Mucosa of descending colon (tissue), 3 donors: Measurements from ENCODE around the gene PDHX. TPM values are rescaled to one million over a fixed set of nuclear protein-coding genes. Genes with fewer than 3 reads are reported as not detected.

ENCODE experiments used
- ATAC-seq: fragments of 200-7000 bp; cut with Tn5 transposase; one replicate; pipeline ENCODE4 v1.9.1; 2020; ENCODE audit warnings: mild to moderate bottlenecking, moderate library complexity
- DNase-seq, 3 donors: peaks; one replicate each; pipeline ENCODE4 v3.0.0-alpha.2; 2020
- H3K36me3 ChIP-seq: fragments of 200-600 bp; one replicate; pipeline ENCODE4 v1.8.0; 2021; ENCODE audit warnings: low read depth, mild to moderate bottlenecking
- H3K4me1 ChIP-seq: fragments of 200-600 bp; one replicate; pipeline ENCODE4 v1.8.0; 2021; ENCODE audit warnings: low read depth, mild to moderate bottlenecking
- H3K4me3 ChIP-seq: fragments of 200-600 bp; one replicate; pipeline ENCODE4 v1.8.0; 2021; ENCODE audit warnings: mild to moderate bottlenecking
- H3K9me3 ChIP-seq: fragments of 200-600 bp; one replicate; pipeline ENCODE4 v1.8.0; 2021; ENCODE audit warnings: mild to moderate bottlenecking
- intact Hi-C, 2 donors: fragments of 100-400 bp; cut with DNase I in 1 of 2; cut with micrococcal nuclease in 1 of 2; formaldehyde crosslinking; loops; one replicate each; pipeline versions ENCODE4 v1.11.0 to v1.11.1; 2022; cut with DNase I, micrococcal nuclease
- total RNA-seq, 3 donors: library from RNA; stranded (reverse); fragmentation: NEBNext Ultra II Directional in 2 of 3; extraction: Animal tissue kit (Norgen Biotek cat#: 25700) in 2 of 3; gene quantifications; one replicate each; pipeline versions ENCODE4 v1.2.1 to v1.2.4, GENCODE V29; 2021 to 2023
- TF ChIP-seq, protein P1 (sequence below): fragments of 200-600 bp; IDR thresholded peaks from one replicate; pipeline ENCODE4 v1.8.0; 2022; ENCODE audit warnings: antibody characterized with exemption, mild to moderate bottlenecking
- donor health status: DM: no; HTN: no; CAD: no; lungs with moderate emphysema.
- donor health status: DM: no; HTN: no; CAD: no.
- donor health status: DM: no; HTN: yes; CAD: no.

Gene PDHX
- total RNA-seq, 3 donors from 2014 or later = 39.4 to 44.3 (median 42.1) TPM

DNA sequence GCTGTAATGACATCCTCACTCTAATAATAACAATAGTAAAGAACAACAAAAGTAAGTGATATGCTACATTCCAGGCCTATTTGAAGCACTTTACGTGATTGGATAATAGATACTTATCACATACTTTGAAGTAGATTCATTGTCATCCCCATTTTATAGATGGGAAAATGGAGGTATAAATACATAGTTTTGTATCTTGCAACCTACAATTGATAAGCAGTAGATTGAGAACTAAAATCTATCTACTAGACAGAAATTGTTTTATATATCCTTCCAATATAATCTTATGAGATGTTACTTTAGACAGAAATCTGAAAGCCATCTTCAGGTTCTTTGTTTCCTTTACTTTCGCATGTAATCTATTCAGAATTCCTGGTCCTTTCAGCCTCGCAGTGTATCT lies 118.0 kb downstream of the PDHX start:
- TF ChIP-seq, protein P1, sequence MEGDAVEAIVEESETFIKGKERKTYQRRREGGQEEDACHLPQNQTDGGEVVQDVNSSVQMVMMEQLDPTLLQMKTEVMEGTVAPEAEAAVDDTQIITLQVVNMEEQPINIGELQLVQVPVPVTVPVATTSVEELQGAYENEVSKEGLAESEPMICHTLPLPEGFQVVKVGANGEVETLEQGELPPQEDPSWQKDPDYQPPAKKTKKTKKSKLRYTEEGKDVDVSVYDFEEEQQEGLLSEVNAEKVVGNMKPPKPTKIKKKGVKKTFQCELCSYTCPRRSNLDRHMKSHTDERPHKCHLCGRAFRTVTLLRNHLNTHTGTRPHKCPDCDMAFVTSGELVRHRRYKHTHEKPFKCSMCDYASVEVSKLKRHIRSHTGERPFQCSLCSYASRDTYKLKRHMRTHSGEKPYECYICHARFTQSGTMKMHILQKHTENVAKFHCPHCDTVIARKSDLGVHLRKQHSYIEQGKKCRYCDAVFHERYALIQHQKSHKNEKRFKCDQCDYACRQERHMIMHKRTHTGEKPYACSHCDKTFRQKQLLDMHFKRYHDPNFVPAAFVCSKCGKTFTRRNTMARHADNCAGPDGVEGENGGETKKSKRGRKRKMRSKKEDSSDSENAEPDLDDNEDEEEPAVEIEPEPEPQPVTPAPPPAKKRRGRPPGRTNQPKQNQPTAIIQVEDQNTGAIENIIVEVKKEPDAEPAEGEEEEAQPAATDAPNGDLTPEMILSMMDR = no peak
- no peak overlapping the region for H3K4me3 ChIP-seq
- ATAC-seq (no peak), DNase-seq (no peak)
- peaks cover 4% of the 10 kb centered on the region for H3K4me1 ChIP-seq
- intact Hi-C loops = no loop called here
- no peaks in the 10 kb centered on the region for H3K9me3 ChIP-seq
- H3K36me3 ChIP-seq = no peaks in the 10 kb centered on the region

DNA sequence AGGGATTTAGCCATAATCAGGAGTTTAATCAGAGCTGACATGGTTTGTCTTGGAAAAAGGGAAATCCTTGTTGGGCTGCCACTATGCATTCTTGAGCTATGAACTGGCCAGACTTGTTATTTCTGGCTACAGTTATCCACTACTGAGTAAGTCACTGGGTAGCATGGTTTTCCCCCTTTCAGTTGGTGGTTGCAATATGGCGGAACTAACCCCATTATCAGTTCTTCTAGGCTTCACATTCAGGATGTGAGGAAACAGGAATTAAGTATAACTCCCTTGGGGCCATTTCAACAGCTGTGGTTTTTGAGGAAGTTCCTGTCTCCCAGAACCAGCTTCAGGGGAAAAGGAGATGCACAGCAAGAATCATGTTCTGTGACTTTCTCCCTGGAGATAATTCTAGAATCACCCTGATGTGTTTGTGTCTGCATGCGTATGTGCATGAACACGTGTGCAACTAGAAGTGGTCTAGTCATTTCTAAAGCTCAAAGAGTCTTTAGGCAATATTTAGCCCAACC lies 119.5 kb downstream of the PDHX start:
- no peaks in the 10 kb centered on the region for H3K4me1 ChIP-seq
- H3K9me3 ChIP-seq = no peaks in the 10 kb centered on the region
- H3K36me3 ChIP-seq = no peaks in the 10 kb centered on the region
- intact Hi-C loops = no loop called here
- DNase-seq (no peak), ATAC-seq (peak; percentile 19)
- H3K4me3 ChIP-seq = no peak overlapping the region
- TF ChIP-seq, protein P1 = no peak

DNA sequence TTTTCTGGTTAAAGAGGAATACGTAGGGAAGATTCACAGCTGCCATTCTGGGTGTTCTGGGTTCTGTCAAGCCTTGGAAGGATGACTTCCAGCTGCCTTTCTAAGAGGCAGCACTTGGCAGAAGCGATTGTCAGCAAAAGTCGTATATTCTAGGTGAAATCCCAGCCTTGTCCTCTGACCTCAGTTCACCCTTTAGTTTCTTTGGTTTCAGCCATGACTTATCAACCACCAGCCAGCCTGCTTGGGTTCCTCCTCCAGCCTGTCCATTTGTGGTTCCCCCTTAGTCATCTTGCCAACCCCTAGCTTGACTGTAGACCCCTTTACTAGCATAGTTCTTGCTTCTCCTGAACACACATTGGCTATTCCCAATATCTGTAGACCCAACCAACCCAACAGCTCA lies 120.2 kb downstream of the PDHX start:
- no peaks in the 10 kb centered on the region for H3K36me3 ChIP-seq
- H3K9me3 ChIP-seq = no peaks in the 10 kb centered on the region
- intact Hi-C loops = no loop called here
- TF ChIP-seq, protein P1 = no peak
- H3K4me3 ChIP-seq = no peak overlapping the region
- H3K4me1 ChIP-seq = no peaks in the 10 kb centered on the region
- ATAC-seq = no peak
- DNase-seq = no peak

DNA sequence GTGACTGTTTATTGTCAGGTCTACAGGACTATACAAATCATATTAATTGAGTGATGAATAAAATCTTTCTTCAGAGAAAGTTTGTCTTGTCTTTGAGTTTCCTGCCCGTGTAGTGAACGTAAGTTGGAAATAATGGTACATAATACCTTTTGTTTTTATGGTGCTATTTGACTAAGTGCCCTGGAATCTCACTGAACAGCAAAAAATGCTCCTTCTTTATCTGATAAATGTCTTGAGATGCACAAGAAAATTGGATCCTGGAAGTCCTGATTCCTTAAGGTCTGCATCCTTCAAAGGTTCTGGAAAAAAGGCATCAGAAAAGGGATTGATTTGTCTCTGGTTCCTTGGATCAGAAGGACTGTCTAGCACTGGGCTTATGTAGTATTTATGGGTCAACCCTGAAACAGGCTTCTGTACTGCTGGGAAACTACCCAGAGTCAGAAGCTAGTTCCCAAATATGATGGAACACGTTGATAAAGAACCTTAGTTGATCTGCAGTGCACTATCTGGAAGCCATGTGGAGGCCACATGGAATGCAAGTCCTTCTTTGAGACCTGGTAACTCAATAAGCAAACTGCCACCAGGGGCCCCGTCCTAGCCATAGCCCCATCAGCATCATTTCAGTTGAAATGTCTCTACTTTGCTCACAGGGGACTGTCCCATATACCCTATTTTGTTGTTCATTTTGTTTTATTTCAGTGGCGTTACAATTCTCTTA lies 122.0 kb downstream of the PDHX start:
- Histone ChIP-seq H3K9me3 (no peaks in the 10 kb centered on the region), H3K4me3 (no peak overlapping the region), H3K4me1 (no peaks in the 10 kb centered on the region), H3K36me3 (no peaks in the 10 kb centered on the region)
- intact Hi-C loops = no loop called here
- no peak for ATAC-seq
- TF ChIP-seq, protein P1 = no peak
- no peak for DNase-seq

DNA sequence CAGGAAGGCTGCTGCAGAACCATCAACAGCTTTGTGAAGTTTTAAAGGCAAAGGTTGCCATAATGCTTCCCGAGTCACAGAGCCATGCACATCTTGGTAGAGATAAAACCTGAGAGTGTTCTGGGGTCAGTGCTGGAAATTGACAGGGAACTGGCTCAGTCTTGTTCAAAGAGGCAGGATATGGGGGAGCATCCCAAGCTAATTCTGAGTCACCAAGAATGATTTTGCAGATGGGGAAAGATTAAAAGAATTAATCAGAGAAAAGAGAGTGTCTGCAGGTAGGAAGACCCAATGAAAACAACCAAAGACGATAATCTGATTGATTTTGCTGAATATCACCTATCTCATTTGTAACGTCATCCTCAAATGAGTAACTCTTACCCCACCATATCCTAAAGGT lies 122.7 kb downstream of the PDHX start:
- Histone ChIP-seq H3K4me3 (no peak overlapping the region), H3K4me1 (no peaks in the 10 kb centered on the region), H3K36me3 (no peaks in the 10 kb centered on the region), H3K9me3 (no peaks in the 10 kb centered on the region)
- intact Hi-C loops = no loop called here
- TF ChIP-seq, protein P1 = no peak
- DNase-seq = no peak
- no peak for ATAC-seq
